ENCODE results near the gene SCN1B.
"Not testable (repeated sequence)": the region's sequence is repeated elsewhere in the genome, so short reads cannot be mapped to it uniquely, and the experiment has no call there.

The SCN1B gene

DNA sequence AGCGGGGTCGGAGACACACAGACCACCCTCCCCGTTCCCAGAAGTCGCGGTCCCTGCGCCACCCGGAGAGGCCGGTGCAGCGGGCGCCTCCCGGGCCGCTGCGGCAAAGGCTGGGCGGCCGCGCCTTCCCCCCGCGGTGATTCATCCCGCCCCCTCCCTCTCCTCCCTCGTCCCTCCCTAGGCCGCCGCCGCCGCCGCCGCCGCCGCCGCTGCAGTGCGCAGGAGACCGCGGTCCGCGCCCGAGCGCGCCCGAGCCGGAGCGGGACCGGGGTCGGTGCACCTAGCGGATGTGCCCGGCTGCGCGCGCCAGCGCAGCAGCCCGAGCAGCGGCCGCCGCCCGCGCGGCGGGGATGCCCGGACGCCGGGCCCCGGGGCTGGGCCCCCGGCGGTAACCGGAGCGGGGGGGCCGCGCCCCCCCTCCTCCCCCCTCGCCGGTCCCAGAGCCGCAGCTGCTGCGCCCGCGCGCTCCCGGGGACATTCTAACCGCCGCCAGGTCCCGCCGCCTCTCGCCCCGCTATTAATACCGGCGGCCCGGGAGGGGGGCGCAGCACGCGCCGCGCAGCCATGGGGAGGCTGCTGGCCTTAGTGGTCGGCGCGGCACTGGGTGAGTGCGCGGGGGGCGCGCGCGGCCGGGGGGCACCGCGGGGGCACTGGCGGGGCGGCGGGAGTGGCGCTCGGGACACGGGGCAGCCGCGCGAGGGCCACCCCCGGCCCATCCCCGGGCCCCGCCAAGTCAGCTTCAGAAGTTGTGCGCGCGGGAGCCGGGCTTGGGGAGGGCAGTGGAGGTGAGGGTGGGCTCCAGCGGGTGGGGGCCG lies at the start of gene SCN1B:
SCN1B (plus strand) TSS at position 214 of the 815 bp plus-strand sequence; CDS start at position 565, 351 bp downstream.
- no peak for DNase-seq (ENCODE audit: low spot score)

DNA sequence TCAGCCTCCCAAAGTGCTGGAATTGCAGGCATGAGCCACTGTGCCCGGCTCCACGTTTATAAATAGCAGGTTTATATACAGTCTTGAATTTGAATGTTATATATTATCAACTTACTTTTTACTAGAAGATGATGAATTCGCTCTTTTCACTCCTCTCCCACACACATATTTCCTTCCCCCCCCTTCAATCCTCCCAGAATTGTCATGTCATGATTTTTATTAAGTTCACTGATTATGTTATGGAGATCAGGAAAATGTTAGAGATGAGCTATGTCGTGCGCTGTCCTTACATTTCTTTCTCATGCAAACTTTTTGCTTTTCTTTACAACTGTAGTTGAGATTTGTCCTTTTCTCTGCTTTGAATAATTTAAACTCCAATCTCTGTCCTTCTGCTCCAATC lies 48.0 kb upstream of the SCN1B start:
- no peak for DNase-seq (ENCODE audit: low spot score)

DNA sequence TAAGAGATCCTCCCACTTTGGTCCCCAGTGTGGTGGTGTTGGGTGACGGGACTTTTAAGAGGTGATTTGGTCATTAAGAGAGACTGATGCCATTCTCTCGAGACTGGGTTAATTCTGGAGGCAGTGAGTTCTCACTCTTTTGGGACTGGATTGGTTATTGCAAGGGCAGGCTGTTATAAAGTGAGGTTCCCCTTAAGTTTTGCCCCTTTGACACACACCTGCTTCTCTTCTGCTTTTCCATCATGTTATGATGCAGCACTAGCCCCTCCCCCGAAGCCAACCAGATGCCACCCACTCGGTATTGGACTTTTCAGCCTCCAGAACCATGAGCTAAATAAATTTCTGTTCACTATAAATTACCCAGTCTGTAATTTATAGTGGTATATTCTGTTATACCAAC lies 46.5 kb upstream of the SCN1B start:
- no peak for DNase-seq (ENCODE audit: low spot score)

DNA sequence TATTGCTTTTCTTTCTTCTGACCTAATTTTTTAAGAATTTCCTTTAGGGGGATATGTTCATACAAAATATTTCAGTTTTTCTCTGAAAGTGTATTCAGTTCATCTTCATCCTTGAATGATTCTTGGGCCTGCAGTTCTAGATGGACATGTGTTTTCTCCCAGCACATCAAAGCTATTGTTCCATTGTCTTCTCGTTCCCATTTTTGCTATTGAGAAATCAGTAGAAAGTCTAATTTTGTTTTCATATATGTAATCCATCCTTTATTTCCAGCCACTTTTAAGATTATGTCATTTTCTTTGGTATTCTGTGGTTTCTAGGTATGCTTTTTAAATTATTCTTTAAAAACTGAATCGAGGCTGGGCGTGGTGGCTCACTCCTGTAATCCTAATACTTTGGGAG lies 46.0 kb upstream of the SCN1B start:
- no peak for DNase-seq (ENCODE audit: low spot score)

DNA sequence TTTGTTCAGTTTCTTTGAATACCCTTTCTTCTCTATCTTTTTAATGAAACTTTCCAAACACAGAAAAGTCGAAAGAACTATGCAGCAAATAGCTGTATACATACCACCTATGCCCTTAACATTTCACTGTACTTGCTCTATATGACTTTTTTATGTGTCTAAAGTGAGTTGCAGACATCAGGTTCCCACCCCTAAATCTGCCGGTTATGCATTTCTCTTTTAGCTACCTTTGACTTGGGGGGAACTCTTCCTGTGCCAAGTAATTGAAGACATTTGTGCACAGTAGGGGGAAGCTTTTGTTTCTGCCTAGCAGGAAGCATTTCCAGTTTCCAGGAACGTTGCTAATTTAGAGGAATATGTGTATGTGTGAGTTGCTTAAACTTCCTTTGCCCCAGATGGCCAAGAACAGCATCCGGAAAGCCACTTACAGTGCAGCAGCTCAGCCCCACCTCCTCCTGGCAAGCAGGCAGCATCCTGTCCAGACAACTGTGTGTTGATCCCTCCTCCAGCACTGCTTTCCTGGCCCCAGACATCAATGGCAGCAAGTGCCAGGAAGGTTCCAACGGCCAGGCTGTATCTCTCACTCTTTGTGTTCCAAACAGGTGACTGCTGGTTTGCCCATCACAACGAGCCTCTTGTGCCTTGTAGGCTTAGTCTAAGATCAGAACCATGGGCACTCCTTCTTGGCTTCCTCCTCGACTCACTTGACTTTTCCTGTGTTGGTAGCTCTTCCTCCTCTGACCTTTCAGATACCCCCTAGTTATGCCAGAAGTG lies 44.8 kb upstream of the SCN1B start:
- no peak for DNase-seq (ENCODE audit: low spot score)

DNA sequence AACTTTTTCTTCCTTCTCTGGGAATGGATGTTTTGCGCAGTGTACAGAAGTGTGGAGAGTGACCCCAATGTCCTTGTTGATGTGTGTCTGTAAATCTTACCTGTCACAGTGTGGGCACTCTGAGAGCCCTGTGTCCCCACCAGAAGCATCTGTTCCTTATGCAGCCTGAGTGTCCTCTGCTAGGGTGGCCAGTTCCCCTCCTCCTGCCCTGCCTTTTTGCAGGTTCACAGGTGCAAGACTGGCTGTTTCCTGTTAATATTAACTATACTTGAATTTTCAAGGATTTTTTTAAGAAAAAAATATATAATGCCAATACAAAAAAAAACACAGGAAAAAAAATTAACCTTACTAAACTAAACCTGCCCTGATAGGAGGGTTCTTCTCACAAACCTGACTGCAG lies 42.2 kb upstream of the SCN1B start:
- DNase-seq (ENCODE audit: low spot score), result no peak

DNA sequence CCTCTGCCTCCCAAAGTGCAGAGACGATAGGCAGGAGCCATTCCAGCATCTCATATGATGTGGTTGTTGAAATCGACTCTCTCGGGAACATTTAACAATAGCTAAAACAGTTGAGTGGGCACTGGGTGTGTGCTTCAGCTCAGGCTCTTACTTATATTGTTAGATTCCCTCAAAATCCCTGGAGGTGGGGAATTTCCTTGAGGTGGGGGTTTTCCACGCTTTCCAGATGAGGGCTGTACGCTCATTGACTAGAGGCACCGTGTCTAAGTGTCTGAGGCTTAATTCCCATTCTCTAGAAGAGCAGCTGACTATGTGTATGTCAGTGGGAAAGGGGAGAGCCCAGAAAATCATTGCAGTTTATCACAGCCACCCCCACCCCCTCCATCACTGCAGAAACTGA lies 41.0 kb upstream of the SCN1B start:
- no peak for DNase-seq (ENCODE audit: low spot score)

DNA sequence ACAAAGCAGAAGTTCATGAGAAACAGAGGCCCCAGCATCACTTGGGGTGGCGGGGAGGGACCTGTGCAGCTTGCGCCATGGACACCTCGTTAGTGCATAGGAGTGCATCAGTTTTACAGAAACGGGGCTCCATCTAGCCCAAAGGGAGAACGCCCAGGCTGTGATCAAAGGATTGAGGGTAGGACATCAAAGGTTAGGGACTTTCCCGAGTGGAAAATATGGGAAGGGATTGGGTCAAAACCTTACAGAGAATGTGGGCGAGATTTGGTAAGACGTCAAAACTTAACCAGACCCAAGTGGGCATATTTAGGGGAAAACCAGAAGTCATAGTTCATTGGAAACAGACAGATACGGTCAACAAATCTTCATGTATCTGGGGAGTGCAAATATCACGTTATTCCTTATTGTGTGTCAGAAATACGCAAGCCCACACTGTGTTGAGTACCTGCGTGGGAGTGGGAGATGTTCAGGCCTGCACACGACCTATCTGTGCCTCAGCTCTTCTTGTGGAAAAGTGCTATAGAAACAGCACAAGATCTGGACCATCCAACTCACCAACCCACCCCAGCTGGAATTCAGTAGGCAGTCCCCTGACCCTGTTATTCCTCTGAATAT lies 39.6 kb upstream of the SCN1B start:
- DNase-seq (ENCODE audit: low spot score), result no peak

DNA sequence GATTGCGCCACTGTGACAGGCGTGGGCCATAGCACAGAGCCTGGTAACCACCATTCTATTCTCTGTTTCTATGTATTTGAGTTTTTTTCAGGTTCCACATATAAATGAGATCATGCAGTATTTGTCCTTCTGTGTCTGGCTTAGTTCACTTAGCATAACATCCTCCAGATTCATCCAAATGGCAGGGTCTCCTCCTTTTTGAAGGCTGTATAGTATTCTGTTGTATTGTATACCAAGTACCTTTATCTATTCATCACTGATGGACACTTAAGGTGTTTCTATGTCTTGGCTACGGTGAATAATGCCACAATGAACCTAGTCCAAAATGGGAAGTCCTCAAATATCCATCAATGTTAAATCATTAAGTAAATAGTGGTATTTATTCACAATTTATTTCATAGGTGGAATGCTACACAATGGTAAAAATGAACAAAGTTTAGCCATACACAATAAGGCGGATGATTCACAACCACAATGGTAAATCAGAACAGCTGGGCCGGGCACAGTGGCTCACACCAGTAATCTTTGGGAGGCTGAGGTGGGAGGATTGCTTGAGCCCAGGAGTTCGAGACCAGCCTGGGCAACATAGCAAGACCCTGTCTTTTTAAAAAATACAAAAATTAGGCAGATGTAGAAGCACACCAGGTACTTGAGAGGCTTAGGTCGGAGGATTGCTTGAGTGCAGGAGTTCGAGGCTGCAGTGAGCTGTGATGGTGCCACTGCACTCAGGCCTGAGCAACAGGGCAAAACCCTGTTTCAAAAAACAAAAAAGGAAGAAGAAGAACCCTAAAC lies 38.5 kb upstream of the SCN1B start:
- DNase-seq (ENCODE audit: low spot score), result no peak

DNA sequence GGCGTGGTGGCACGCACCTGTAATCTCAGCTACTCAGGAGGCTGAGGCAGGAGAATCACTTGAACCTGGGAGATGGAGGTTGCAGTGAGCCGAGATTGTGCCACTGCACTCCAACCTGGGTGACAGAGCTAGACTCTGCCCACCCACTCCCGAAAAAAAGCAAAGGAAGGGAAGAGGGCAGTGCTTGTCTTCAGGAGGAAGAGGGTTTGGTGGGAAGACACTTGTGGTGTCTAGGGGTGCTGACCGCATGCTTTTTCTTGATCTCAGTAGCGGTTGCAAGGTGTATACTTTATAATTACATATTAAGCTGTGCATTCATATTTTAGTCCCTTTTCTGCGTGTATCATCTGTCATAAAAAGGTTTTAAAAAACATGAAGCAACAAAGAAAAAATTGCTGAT lies 37.7 kb upstream of the SCN1B start:
- DNase-seq (ENCODE audit: low spot score), result not testable (repeated sequence)

DNA sequence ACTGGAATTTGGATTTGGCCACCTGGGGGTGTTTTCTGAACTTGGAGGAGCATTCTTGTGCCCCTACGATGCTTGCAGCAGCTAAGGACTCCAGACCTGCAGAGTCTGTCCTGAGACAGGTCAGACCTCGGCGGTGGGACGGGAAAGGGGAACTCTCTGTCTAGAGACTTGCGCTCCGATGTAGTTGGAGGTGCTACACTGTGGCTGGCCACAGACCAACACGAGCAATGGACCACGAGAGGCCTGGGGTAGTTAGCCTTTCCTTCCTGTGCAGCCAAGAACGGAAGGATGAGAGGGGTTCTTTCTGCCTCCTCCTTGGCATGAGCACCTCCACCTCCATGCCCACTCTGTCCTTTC lies 36.0 kb upstream of the SCN1B start:
- DNase-seq (ENCODE audit: low spot score), result no peak

DNA sequence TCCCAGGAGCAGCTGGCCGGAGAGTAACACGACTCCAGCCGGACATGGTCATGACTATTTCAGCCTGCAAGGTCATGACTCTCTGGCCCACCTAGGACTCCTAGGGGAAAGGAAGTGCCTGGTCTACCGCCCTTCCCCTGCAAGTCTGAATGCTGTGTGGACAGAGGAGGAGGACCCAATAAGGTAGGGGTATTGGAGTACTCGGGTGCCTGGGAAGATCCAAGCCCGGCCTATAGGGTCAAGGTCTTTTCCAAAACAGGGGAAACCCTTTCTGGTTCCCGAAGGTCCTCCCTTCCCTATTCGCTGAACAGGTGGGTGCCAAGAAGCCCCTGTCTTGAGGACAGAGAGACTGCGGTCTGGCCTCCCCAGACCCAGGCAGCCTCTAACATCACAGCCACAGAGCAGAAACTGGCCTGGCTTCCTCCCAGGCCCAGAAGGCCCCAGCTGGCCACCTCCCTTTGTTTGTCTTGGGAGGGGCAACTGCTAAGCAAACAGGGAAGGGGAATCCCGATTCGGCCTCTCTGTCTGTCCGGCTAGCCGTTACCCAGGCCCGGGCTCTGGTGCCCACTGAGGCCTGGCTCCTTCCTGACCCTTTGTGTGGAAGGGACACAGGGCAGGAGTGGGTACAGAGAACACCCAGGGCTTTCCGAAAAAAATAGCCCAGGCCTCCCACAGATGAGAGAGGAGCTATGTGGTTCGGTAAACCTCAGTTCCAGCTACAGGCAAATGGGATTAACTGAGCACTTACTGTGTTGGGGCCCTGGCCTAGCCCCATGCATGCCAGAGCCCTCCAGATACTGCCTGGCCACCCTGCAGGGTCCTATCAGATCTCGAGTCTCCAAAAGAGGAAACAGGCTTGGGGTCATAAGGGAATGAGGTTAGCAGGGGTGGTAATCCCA lies 35.4 kb upstream of the SCN1B start:
- no peak for DNase-seq (ENCODE audit: low spot score)

DNA sequence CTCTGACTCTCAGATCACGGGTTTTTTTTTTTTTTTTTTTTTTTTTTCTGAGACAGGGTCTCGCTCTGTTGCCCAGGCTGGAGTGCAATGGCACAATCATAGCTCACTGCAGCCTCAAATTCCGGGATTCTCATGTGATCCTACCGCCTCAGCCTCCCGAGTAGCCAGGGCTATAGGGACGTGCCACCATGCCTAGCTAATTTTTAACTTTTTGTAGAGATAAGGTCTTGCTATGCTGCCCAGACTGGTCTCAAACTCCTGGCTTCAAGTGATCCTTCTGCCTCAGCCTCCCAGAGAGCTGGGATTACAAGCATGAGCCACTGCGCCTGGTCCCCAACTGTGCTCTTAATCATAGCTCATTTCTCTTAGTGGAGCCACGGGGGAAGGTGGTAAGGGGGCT lies 34.7 kb upstream of the SCN1B start:
- no peak for DNase-seq (ENCODE audit: low spot score)

DNA sequence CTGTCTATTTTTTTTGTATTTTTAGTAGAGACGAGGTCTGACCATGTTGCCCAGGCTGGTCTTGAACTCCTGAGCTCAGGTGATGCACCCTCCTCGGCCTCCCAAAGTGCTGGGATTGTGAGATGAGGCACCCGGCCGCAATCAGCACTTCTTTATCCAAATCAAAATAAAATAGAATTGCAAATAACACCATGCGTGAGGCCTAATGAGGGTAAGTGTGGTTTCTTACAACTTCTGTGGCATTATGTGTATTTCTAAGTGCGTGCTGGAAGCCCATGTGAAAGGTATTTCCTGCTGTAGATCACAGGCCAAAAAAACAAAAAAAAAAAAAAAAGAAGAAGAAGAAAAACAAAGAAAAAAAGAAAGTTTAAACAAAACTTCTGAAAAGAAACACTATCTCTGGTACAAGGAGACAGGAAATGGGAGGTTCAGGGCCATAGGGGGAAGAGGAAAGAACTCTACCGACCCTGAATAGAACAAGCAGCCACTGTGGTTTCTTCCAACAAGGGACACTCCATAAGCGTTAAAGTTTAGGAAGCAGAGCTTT lies 33.1 kb upstream of the SCN1B start:
- no peak for DNase-seq (ENCODE audit: low spot score)

DNA sequence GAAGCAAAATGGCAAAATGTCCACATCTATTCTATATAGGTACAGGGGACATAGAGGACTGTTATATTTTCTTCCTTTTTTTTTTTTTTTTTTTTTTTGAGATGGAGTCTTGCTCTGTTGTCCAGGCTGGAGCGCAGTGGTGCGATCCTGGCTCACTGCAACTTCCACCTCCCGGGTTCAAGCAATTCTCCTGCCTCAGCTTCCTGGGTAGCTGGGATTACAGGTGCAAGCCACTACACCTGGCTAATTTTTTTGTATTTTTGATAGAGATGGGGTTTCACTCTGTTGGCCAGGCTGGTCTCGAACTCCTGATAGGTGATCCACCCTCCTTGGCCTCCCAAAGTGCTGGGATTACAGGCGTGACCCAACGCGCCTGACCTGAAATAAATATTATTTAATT lies 32.0 kb upstream of the SCN1B start:
- not testable (repeated sequence) for DNase-seq (ENCODE audit: low spot score)

DNA sequence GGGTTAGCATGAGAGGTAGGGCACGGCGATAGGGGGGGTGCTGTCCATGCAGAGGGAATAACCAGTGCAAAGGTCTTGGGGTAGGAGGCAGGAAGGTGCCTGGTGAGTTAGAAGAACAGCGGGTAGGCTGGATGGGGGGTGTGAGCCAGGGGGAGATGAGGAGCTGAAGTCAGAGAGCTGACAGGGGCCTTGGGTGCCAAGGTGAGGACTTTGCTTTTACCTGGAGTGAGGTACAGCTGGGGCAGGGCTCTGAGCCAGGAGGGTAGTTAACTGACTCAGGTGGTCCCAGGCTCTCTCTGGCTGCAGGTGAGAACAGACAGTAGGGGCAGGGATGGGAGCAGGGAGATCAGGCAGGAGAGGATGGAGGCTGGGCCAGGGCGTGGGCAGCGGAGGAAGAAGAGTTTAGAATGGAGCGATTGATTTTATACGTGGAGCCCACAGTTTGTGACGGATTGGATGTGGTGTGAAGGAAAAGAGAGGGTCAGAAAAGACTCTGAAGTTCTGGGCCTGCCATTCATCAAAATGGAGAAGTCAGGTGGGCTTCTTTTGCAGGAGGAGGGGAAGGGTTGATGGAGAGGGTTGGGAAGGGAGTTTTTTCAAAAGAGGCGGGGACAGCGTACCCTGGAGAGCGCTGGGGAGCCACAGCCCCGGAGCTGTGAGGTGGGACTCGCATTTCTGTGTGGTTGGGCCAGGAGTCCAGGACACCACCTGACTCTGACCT lies 31.3 kb upstream of the SCN1B start:
- no peak for DNase-seq (ENCODE audit: low spot score)

DNA sequence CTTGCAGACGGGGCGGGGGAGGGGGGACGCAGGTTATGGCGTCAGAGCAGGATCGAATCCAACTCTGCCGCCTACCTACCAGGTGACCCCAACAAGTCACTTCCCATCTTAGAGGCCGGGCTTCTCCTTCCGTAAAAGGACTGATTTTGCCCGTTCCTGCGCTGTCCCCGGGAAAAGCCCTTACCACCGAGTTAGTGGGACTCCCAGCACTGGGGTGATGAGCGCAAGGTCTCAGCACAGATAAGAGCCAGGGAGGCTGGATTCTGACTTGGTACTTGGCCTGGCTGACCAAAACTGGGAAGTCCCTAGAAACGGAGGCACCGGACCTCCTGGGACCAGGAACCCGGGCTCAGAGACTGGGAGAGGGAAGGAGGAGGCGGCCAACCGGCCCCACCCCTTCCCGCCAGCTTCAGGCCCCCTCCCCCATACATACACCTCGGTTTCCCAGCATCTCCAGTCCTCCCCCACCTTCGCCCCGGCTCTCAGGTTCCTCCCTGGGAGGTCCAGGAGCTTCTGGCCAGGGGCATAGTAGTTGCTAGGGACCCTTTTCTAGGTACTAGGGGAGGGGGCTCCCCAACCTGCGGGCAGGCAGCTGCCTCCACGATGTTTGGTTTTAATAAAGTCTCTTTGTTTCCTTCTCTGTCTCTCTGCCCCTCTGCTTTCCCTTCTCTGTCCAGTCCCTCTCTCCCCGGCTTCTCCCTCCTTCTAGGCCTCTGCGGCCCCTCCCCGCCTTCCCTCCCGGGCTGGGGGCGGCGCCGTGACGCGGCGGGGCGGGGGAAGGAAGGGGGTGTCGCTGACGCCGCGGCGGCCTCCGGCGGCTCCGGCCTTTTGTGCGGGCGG lies 30.6 kb upstream of the SCN1B start, which contains the start of gene GRAMD1A:
GRAMD1A (plus strand) TSS at position 826 of the 840 bp plus-strand sequence. CDS start 156 bp downstream, outside the sequence.
- DNase-seq (ENCODE audit: low spot score), result peak; percentile 81

DNA sequence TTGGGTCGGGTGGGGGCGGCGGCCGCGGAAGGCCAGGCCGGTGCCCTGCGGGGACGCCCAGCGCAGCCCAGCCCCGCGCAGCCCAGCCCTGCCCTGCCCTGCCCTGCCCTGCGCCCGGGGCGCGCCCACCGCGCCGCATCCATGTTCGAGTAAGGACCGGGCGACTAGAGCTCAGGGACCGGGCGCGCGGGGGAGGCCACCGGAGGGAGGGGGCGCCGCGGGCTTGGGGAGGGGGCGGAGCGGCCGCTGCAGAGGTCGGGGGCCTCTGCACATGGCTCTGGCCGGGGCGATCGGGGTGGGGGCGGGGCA lies 30.0 kb upstream of the SCN1B start:
- DNase-seq (ENCODE audit: low spot score), result no peak

Measured in globus pallidus (tissue), 1 donor.